ENCODE results near the gene ATAT1.

Gene ATAT1

GRCh38 chr6:30611150-30611855 is 15.4 kb upstream of the ATAT1 start:
- H3K27me3 Mint-ChIP-seq (ENCODE audit: low read depth, poor library complexity) = peaks cover 4% of the 10 kb centered on the region

GRCh38 chr6:30611856-30612194 is 14.8 kb upstream of the ATAT1 start:
- H3K27ac Mint-ChIP-seq = peak overlapping the region; percentile 33

More at GRCh38 chr6:30611150-30611855, 15.4 kb upstream of the ATAT1 start:
- Mint-ChIP-seq H3K4me1 (peaks cover 74% of the 10 kb centered on the region), H3K9me3 (no peaks in the 10 kb centered on the region), H3K4me3 (no peak overlapping the region), H3K36me3 (ENCODE audit: low read depth) (peaks cover 64% of the 10 kb centered on the region), H3K27ac (peak overlapping the region; percentile 63)
- DNase-seq = no peak
- TF ChIP-seq CTCF (IDR thresholded peaks at IDR 0.05) = no peak

GRCh38 chr6:30612213-30612612 is 14.5 kb upstream of the ATAT1 start:
- Mint-ChIP-seq H3K36me3 (ENCODE audit: low read depth) (peaks cover 64% of the 10 kb centered on the region), H3K27ac (no peak overlapping the region), H3K27me3 (ENCODE audit: low read depth, poor library complexity) (peaks cover 11% of the 10 kb centered on the region), H3K4me3 (peak overlapping the region; percentile 10), H3K4me1 (peaks cover 79% of the 10 kb centered on the region), H3K9me3 (no peaks in the 10 kb centered on the region)
- no peak for DNase-seq
- TF ChIP-seq CTCF (IDR thresholded peaks at IDR 0.05) = no peak

More at GRCh38 chr6:30611856-30612194, 14.8 kb upstream of the ATAT1 start:
- no peak for TF ChIP-seq CTCF (IDR thresholded peaks at IDR 0.05)
- H3K9me3 Mint-ChIP-seq = no peaks in the 10 kb centered on the region
- no peak for DNase-seq
- H3K4me1 Mint-ChIP-seq = peaks cover 76% of the 10 kb centered on the region
- peak overlapping the region; percentile 10 for H3K4me3 Mint-ChIP-seq
- peaks cover 64% of the 10 kb centered on the region for H3K36me3 Mint-ChIP-seq (ENCODE audit: low read depth)
- peaks cover 9% of the 10 kb centered on the region for H3K27me3 Mint-ChIP-seq (ENCODE audit: low read depth, poor library complexity)

GRCh38 chr6:30612687-30613248 is 13.9 kb upstream of the ATAT1 start:
- Mint-ChIP-seq H3K9me3 (no peaks in the 10 kb centered on the region), H3K27me3 (ENCODE audit: low read depth, poor library complexity) (peaks cover 11% of the 10 kb centered on the region), H3K4me1 (peaks cover 80% of the 10 kb centered on the region), H3K4me3 (peak overlapping the region; percentile 100), H3K27ac (peak overlapping the region; percentile 58), H3K36me3 (ENCODE audit: low read depth) (peaks cover 59% of the 10 kb centered on the region)
- no peak for TF ChIP-seq CTCF (IDR thresholded peaks at IDR 0.05)
- DNase-seq = peak; percentile 18

- DNase-seq = no peak
- no peaks in the 10 kb centered on the region for H3K9me3 Mint-ChIP-seq
- peaks cover 83% of the 10 kb centered on the region for H3K4me1 Mint-ChIP-seq
These were observed 13.2 kb upstream of the ATAT1 start for GRCh38 chr6:30613251-30614043.

More at GRCh38 chr6:30613251-30614043, 13.2 kb upstream of the ATAT1 start:
- peak overlapping the region; percentile 100 for H3K4me3 Mint-ChIP-seq
- peak overlapping the region; percentile 58 for H3K27ac Mint-ChIP-seq
- H3K27me3 Mint-ChIP-seq (ENCODE audit: low read depth, poor library complexity) = peaks cover 11% of the 10 kb centered on the region
- no peak for TF ChIP-seq CTCF (IDR thresholded peaks at IDR 0.05)
- peaks cover 52% of the 10 kb centered on the region for H3K36me3 Mint-ChIP-seq (ENCODE audit: low read depth)

Measured in nephron progenitor cell (in vitro differentiated cells).